Measurements from ENCODE around the gene NCDN. TPM values are rescaled to one million over a fixed set of nuclear protein-coding genes. Genes with fewer than 3 reads are reported as not detected.

The NCDN gene
- total and polyA plus RNA-seq, 2 of the 8 experiments (the other 6 are each of a cell fraction or from before 2014, with no cell fraction given): 26.2 to 35.4 TPM

DNA sequence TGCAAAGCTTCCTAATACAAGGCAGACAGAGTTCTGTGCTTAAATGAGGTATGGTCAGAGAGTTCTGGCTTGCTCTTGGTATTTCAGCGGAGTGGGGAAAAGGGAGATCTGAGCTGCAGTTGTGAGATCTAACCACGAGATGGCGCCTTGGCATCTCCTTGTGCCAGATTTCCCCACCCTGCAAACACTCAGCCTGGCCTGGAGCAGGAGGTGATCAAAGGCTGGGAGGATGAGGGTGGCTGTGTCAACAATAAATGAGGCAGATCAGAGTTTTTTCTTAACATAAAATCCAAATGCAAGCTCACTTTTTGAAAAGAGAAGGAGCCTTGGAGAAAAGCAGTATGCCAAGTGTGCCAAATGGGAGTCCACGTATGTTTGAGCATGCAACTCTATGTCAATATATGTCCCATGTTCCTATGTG, 11.4 kb downstream of the NCDN start (continued):
- TF ChIP-seq CHD7 (IDR thresholded peaks at IDR 0.05; ENCODE audit: insufficient replicate concordance, low read length): no peak
- no peak for TF ChIP-seq EGR1 (IDR thresholded peaks at IDR 0.05; ENCODE audit: borderline replicate concordance, low read depth, low read length)
- peak; percentile 96 for TF ChIP-seq RAD21 (IDR thresholded peaks at IDR 0.05 in 1 of 2, conservative IDR thresholded peaks at IDR 0.05 in 1 of 2; ENCODE audit: low read depth in 2 of 2, low read length in 2 of 2)

Data from H1 (cell line).